Fibroblast of lung (primary cell): ENCODE data around the gene AP4E1. TPM values are rescaled to one million over a fixed set of nuclear protein-coding genes. Genes with fewer than 3 reads are reported as not detected.

Source experiments
- DNase-seq, 2 donors: peaks; one replicate each; pipeline versions ENCODE4 v3.0.0 to v3.0.0-alpha.2; 2010; ENCODE audit warnings: low read depth in 2 of 2
- H2AFZ ChIP-seq: 2 replicates; pipeline ENCODE4 v1.5.1; 2012; ENCODE audit warnings: low read length, control low read depth, inconsistent platforms
- H3K27ac ChIP-seq: 2 replicates; pipeline ENCODE4 v1.5.1; 2011; ENCODE audit warnings: low read length, control low read depth; ENCODE audit not compliant: insufficient read depth
- H3K27me3 ChIP-seq: 2 replicates; pipeline ENCODE4 v1.5.1; 2011; ENCODE audit warnings: mild to moderate bottlenecking, low read length; ENCODE audit not compliant: control insufficient read depth, insufficient read depth
- H3K36me3 ChIP-seq: 2 replicates; pipeline ENCODE4 v1.5.1; 2011; ENCODE audit warnings: low read length; ENCODE audit not compliant: control insufficient read depth, insufficient read depth
- H3K4me1 ChIP-seq: 2 replicates; pipeline ENCODE4 v1.5.1; 2011; ENCODE audit warnings: low read length; ENCODE audit not compliant: control insufficient read depth, insufficient read depth; ENCODE audit errors: extremely low read depth
- H3K4me2 ChIP-seq: 2 replicates; pipeline ENCODE4 v1.5.1; 2011; ENCODE audit warnings: low read length, control low read depth; ENCODE audit not compliant: insufficient read depth; ENCODE audit errors: extremely low read depth
- H3K4me3 ChIP-seq, 4 experiments: fragments of 200-600 bp in 1 of 4; sonication (generic) in 1 of 4; replicated peaks in 1 of 4; 2 replicates each; pipeline ENCODE4 v1.5.1; 2011 to 2016; ENCODE audit warnings: low read length in 4 of 4, low read depth in 3 of 4, mild to moderate bottlenecking in 3 of 4, control low read depth in 2 of 4, inconsistent platforms in 1 of 4, mixed read lengths in 1 of 4; ENCODE audit not compliant: insufficient read depth in 1 of 4; ENCODE audit errors: control extremely low read depth in 1 of 4
- H3K79me2 ChIP-seq: 2 replicates; pipeline ENCODE4 v1.5.1; 2012; ENCODE audit warnings: mild to moderate bottlenecking, low read length, inconsistent platforms; ENCODE audit not compliant: control insufficient read depth, insufficient read depth
- H3K9ac ChIP-seq: 2 replicates; pipeline ENCODE4 v1.5.1; 2011; ENCODE audit warnings: mild to moderate bottlenecking, low read length, control low read depth; ENCODE audit not compliant: insufficient read depth
- H3K9me3 ChIP-seq: 2 replicates; pipeline ENCODE4 v1.5.1; 2012; ENCODE audit warnings: low read depth, low read length; ENCODE audit not compliant: control insufficient read depth, insufficient read depth
- H4K20me1 ChIP-seq: 2 replicates; pipeline ENCODE4 v1.5.1; 2011; ENCODE audit warnings: low read length; ENCODE audit not compliant: control insufficient read depth, insufficient read depth; ENCODE audit errors: extremely low read depth
- CTCF ChIP-seq, 2 donors: IDR thresholded peaks in 1 of 2; conservative IDR thresholded peaks in 1 of 2; 1 replicate in 1 of 2; 2 replicates in 1 of 2; pipeline ENCODE4 v1.5.1; 2011 to 2012; ENCODE audit warnings: low read length in 2 of 2, control low read depth in 1 of 2, inconsistent platforms in 1 of 2, low read depth in 1 of 2, mild to moderate bottlenecking in 1 of 2
- EZH2 ChIP-seq: IDR thresholded peaks from 2 replicates; pipeline ENCODE4 v1.5.1; 2012; ENCODE audit warnings: low read length, control low read depth, mild to moderate bottlenecking; ENCODE audit errors: missing control alignments
- polyA plus RNA-seq, 2 donors: library from polyadenylated mRNA; depleted of rRNA in 1 of 2; stranded (reverse) in 1 of 2; unstranded in 1 of 2; fragments of >200 nt; gene quantifications; 2 replicates each; pipeline ENCODE4 v1.2.1, GENCODE V29; 2011 to 2012; ENCODE audit warnings: missing spikeins in 1 of 2
- total RNA-seq: library from RNA; depleted of rRNA; stranded (reverse); fragments of >200 nt; gene quantifications from 2 replicates; pipeline ENCODE4 v1.2.1, GENCODE V29; 2014

Gene AP4E1
- total and polyA plus RNA-seq, 2 donors (not counting 1 experiment from before 2014, with no cell fraction given) = 7.3 to 19.7 TPM

DNA sequence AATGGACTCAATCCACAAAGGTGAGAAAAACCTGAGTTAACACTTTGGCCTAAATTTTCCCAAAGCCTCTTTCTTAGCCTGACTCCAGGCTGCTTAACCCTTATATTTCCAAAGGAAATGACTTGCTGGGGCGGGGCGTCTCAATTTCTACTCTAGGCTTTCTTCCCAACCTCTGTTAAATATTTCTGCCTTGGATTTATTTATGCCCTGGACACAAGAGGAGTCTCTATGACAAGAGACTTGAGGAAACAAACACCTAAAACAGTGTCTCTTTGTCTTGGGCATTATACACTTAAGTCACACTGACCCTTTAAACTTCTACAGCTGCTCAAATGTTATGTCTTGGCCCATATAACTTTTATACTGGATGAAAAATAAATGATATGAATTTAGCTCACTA lies 28.3 kb upstream of the AP4E1 start:
- no peak overlapping the region for H3K9ac ChIP-seq
- H3K27ac ChIP-seq = no peak overlapping the region
- H3K27me3 ChIP-seq = no peaks in the 10 kb centered on the region

GRCh38 chr15:50880651-50881114 lies 27.8 kb upstream of the AP4E1 start:
- Histone ChIP-seq H3K9ac (no peak overlapping the region), H2AFZ (no peak overlapping the region)

More for the DNA sequence above, 28.3 kb upstream of the AP4E1 start:
- DNase-seq = peak in 1 of 2 donors; percentile 15
- Histone ChIP-seq H3K36me3 (no peaks in the 10 kb centered on the region), H3K4me1 (peaks cover 3% of the 10 kb centered on the region), H3K4me2 (no peak overlapping the region), H3K9me3 (no peaks in the 10 kb centered on the region), H4K20me1 (no peaks in the 10 kb centered on the region), H3K4me3 (no peak overlapping the region), H2AFZ (no peak overlapping the region), H3K79me2 (no peaks in the 10 kb centered on the region)
- no peak for TF ChIP-seq CTCF (conservative IDR thresholded peaks at IDR 0.05 in 1 of 2, IDR thresholded peaks at IDR 0.05 in 1 of 2; ENCODE audit: low read depth in 1 of 2, low read length in 2 of 2)
- no peak for TF ChIP-seq EZH2

More at GRCh38 chr15:50880651-50881114, 27.8 kb upstream of the AP4E1 start:
- H3K4me3 ChIP-seq = no peak overlapping the region
- no peaks in the 10 kb centered on the region for H4K20me1 ChIP-seq
- TF ChIP-seq CTCF (conservative IDR thresholded peaks at IDR 0.05 in 1 of 2, IDR thresholded peaks at IDR 0.05 in 1 of 2; ENCODE audit: low read depth in 1 of 2, low read length in 2 of 2) = no peak
- no peak for TF ChIP-seq EZH2
- peak; percentile 59 to 92 for DNase-seq
- no peak overlapping the region for H3K27ac ChIP-seq
- no peaks in the 10 kb centered on the region for H3K79me2 ChIP-seq
- no peaks in the 10 kb centered on the region for H3K9me3 ChIP-seq
- H3K4me1 ChIP-seq = peaks cover 3% of the 10 kb centered on the region
- no peaks in the 10 kb centered on the region for H3K36me3 ChIP-seq
- H3K4me2 ChIP-seq = no peak overlapping the region
- H3K27me3 ChIP-seq = no peaks in the 10 kb centered on the region
